ENCODE measurements around the gene CDH23. TPM values are rescaled to one million over a fixed set of nuclear protein-coding genes. Genes with fewer than 3 reads are reported as not detected.
A peak's percentile ranks its signal among the peaks of the same experiment; 100 is the strongest.

Gene CDH23
- total RNA-seq, 1 donor = 0.36 TPM

DNA sequence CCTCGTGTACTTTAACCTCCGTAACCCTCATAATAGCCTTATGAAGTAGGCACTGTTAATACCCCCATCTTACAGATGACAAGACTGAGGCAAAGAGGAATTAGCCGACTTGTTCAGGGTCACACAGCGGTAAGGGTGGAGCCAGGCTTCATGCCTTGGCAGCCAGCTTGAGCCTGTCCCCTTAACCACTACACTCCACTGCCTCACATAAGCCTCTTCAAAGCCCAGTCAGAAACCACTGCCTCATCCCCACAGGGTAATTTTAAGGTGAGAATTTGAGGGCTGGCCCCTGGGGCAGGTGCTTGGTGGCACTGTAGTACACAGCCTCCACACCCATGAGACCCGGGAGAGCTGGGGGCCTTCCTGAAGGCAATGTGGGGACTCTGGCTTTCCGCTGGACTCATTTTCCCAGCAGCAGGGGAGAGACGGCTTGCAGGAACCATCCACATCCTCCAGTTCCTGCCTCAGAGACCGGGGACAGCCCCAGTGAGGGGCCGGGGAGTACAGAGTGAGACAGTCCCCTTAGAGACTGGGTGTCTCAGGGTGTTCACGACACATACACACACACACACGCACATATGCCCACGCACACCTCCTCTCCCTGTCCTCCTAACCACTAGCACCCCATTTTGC lies 330.5 kb downstream of the CDH23 start:
- no peak for DNase-seq (ENCODE audit: insufficient read length, low spot score, missing footprints)
- Histone ChIP-seq H3K4me3 (ENCODE audit: insufficient read depth, low read length) (no peak overlapping the region), H3K9me3 (ENCODE audit: low read depth, low read length) (no peaks in the 10 kb centered on the region), H4K20me1 (ENCODE audit: insufficient read depth, low read length) (no peaks in the 10 kb centered on the region), H3K27me3 (ENCODE audit: insufficient read depth, low read length) (no peaks in the 10 kb centered on the region), H2AFZ (ENCODE audit: low read length) (no peak overlapping the region), H3K4me2 (ENCODE audit: insufficient read depth, low read length) (no peak overlapping the region), H3K79me2 (ENCODE audit: insufficient read depth, low read length) (no peaks in the 10 kb centered on the region), H3K4me1 (ENCODE audit: insufficient read depth, low read length) (no peaks in the 10 kb centered on the region), H3K27ac (ENCODE audit: low read depth, low read length) (no peak overlapping the region), H3K36me3 (ENCODE audit: insufficient read depth, low read length) (no peaks in the 10 kb centered on the region)
- TF ChIP-seq, protein P1, sequence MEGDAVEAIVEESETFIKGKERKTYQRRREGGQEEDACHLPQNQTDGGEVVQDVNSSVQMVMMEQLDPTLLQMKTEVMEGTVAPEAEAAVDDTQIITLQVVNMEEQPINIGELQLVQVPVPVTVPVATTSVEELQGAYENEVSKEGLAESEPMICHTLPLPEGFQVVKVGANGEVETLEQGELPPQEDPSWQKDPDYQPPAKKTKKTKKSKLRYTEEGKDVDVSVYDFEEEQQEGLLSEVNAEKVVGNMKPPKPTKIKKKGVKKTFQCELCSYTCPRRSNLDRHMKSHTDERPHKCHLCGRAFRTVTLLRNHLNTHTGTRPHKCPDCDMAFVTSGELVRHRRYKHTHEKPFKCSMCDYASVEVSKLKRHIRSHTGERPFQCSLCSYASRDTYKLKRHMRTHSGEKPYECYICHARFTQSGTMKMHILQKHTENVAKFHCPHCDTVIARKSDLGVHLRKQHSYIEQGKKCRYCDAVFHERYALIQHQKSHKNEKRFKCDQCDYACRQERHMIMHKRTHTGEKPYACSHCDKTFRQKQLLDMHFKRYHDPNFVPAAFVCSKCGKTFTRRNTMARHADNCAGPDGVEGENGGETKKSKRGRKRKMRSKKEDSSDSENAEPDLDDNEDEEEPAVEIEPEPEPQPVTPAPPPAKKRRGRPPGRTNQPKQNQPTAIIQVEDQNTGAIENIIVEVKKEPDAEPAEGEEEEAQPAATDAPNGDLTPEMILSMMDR (IDR thresholded peaks at IDR 0.05; ENCODE audit: extremely low read depth, low read depth, low read length) = no peak

DNA sequence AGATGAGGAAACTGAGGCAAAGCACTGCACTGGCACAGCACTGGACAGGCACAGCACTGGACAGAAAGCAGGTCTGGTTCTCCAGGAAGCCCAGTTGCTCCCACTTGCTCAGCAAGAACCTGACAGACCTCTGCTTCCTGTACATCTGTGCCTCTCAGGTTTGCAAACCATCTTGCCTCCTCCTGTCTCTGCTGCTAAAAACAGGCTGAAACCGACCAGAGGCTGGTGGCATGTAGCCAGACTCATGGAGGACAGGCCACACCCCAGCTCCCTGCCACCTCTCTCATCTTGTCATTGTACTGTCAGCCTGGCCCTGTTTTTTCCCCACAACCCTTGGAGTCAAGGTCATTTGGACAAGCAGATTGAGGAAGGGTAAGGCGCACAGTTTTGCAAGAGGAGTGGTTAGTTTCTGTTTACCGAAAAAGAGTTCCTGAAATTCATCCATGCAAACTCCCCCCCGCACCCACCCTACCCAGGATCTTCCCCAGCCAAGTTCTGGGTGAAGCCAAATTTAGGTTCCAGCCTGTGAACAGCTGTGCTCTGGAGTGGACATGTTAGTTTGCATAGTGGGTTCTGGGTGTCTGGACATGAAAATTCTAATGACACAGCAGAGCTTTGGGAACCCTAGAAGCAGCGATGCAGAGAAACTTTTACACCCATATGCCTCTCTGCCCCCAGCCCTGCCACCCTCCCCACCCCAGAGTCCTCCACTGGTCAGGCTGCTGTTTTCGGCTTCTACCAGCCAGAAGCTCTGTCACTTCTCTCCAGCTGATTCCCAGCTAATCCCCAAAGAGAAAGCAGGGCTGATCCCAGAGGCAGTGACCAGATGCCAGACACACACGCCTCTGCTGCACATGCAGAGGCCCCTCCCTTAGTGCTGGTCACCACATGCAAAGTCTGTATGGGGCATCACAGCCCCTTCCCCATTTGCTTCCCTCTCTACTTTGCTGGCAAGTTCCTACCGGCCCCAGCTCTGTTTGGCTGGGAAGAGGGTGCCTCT lies 331.3 kb downstream of the CDH23 start:
- Histone ChIP-seq H3K4me1 (ENCODE audit: insufficient read depth, low read length) (no peaks in the 10 kb centered on the region), H3K36me3 (ENCODE audit: insufficient read depth, low read length) (no peaks in the 10 kb centered on the region), H4K20me1 (ENCODE audit: insufficient read depth, low read length) (no peaks in the 10 kb centered on the region), H3K27ac (ENCODE audit: low read depth, low read length) (no peak overlapping the region), H3K4me2 (ENCODE audit: insufficient read depth, low read length) (no peak overlapping the region), H3K79me2 (ENCODE audit: insufficient read depth, low read length) (no peaks in the 10 kb centered on the region), H3K9me3 (ENCODE audit: low read depth, low read length) (no peaks in the 10 kb centered on the region), H3K27me3 (ENCODE audit: insufficient read depth, low read length) (peaks cover 4% of the 10 kb centered on the region), H3K4me3 (ENCODE audit: insufficient read depth, low read length) (no peak overlapping the region), H2AFZ (ENCODE audit: low read length) (peak overlapping the region; percentile 4)
- TF ChIP-seq, protein P1 (IDR thresholded peaks at IDR 0.05; ENCODE audit: extremely low read depth, low read depth, low read length) = no peak
- DNase-seq (ENCODE audit: insufficient read length, low spot score, missing footprints) = peak; percentile 89

DNA sequence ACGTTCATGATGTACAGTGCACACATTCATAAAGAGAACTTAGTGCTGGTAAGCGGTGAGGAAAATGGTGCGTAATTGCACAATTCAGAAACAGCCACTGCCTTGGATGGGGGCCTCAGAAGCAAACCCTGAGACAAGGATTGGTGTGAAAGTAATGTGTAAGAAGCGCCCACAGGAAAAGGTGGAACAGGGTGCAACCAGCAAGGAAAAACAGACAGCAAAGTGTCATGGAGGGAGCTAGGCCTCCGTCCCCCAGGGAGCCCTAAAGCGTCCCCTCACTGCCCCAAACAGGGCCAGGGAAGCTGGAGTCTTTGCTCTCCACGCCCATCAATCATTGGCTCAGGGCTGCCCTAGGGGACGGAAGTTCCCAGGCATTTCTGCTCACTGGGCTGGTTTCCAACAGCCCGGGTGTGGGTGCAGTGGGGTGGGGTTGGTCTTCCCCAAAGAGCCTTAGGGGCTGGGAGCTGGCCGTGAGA lies 332.5 kb downstream of the CDH23 start:
- Histone ChIP-seq H3K27me3 (ENCODE audit: insufficient read depth, low read length) (peaks cover 5% of the 10 kb centered on the region), H3K4me3 (ENCODE audit: insufficient read depth, low read length) (no peak overlapping the region), H4K20me1 (ENCODE audit: insufficient read depth, low read length) (no peaks in the 10 kb centered on the region), H3K9me3 (ENCODE audit: low read depth, low read length) (no peaks in the 10 kb centered on the region), H3K27ac (ENCODE audit: low read depth, low read length) (no peak overlapping the region), H3K36me3 (ENCODE audit: insufficient read depth, low read length) (no peaks in the 10 kb centered on the region), H3K4me1 (ENCODE audit: insufficient read depth, low read length) (no peaks in the 10 kb centered on the region), H3K79me2 (ENCODE audit: insufficient read depth, low read length) (no peaks in the 10 kb centered on the region), H3K4me2 (ENCODE audit: insufficient read depth, low read length) (no peak overlapping the region), H2AFZ (ENCODE audit: low read length) (no peak overlapping the region)
- TF ChIP-seq, protein P1 (IDR thresholded peaks at IDR 0.05; ENCODE audit: extremely low read depth, low read depth, low read length) = no peak
- no peak for DNase-seq (ENCODE audit: insufficient read length, low spot score, missing footprints)

DNA sequence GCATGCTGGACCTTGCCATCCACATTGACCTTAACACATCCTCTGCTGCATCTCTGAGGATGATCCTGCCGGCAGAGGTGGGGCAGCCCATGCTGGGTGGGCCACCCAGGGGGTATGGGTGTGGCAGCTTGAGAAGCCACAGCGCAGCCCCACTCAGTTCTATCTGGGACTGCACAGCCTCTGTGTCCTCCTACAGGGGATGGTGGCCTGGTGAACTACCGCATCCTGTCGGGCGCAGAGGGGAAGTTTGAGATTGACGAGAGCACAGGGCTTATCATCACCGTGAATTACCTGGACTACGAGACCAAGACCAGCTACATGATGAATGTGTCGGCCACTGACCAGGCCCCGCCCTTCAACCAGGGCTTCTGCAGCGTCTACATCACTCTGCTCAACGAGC lies 335.1 kb downstream of the CDH23 start:
- H3K27ac ChIP-seq (ENCODE audit: low read depth, low read length) = no peak overlapping the region
- no peak overlapping the region for H3K4me3 ChIP-seq (ENCODE audit: insufficient read depth, low read length)
- TF ChIP-seq, protein P1 (IDR thresholded peaks at IDR 0.05; ENCODE audit: extremely low read depth, low read depth, low read length) = no peak

More for the DNA sequence above, 335.1 kb downstream of the CDH23 start:
- Histone ChIP-seq H2AFZ (ENCODE audit: low read length) (no peak overlapping the region), H3K4me2 (ENCODE audit: insufficient read depth, low read length) (no peak overlapping the region), H3K27me3 (ENCODE audit: insufficient read depth, low read length) (peaks cover 5% of the 10 kb centered on the region), H3K9me3 (ENCODE audit: low read depth, low read length) (no peaks in the 10 kb centered on the region), H3K79me2 (ENCODE audit: insufficient read depth, low read length) (no peaks in the 10 kb centered on the region), H4K20me1 (ENCODE audit: insufficient read depth, low read length) (no peaks in the 10 kb centered on the region), H3K36me3 (ENCODE audit: insufficient read depth, low read length) (no peaks in the 10 kb centered on the region), H3K4me1 (ENCODE audit: insufficient read depth, low read length) (no peaks in the 10 kb centered on the region)
- DNase-seq (ENCODE audit: insufficient read length, low spot score, missing footprints) = no peak
